ENCODE results near the gene CRYBA2.

The CRYBA2 gene

DNA sequence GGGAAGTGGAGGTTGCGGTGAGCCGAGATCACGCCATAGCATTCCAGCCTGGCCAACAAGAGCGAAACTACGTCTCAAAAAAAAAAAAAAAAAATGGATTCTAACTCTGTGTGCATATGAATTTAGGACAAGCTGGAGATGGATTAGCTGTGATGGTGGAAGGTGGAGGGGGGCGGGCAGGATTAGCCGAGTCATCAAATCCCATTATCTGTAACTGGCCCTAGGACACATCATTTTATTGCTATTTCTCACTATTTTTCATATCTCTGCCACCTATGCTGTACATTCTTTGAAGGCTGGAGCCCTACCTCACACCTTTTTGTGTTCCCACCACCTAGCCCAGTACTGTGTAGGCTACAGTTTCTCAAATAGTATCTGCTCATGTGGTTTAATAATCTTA is 41.1 kb downstream of the CRYBA2 start:
- DNase-seq, result no peak

DNA sequence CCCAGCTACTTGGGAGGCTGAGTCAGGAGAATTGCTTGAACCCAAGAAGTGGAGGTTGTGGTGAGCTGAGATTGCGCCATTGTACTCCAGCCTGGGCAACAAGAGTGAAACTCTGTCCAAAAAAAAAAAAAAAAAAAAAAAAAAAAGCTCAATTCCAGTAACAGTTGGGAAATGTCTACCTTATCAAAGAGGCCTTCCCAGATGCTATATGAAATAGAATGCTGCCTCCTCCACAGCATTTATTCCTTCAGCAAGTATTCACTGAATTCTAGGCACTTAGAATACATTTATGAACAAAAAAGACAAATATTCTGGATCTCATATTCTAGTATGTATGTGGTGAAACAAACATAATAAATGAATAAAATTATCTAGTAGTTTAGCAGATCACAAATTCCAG is 46.6 kb downstream of the CRYBA2 start:
- no peak for DNase-seq

GRCh38 chr2:218944759-218945404 is 48.3 kb downstream of the CRYBA2 start:
- no peak for DNase-seq
